GM19372 (cell line): ENCODE measurements around the gene KCNG2.
A peak's percentile ranks its signal among the peaks of the same experiment; 100 is the strongest.

ENCODE experiments used
- ATAC-seq: cut with Tn5 transposase; IDR thresholded peaks from one replicate; pipeline ENCODE4 v1.9.1; 2021; ENCODE audit warnings: mild to moderate bottlenecking, low read depth, moderate library complexity; ENCODE audit not compliant: unreplicated experiment

Gene KCNG2

GRCh38 chr18:79796531-79797405 is 970 bp upstream of the KCNG2 start:
- ATAC-seq = no peak

GRCh38 chr18:79798346-79798998 is 734 bp downstream of the KCNG2 start:
- no peak for ATAC-seq

GRCh38 chr18:79798999-79799370 is 1.2 kb downstream of the KCNG2 start:
- ATAC-seq = no peak

GRCh38 chr18:79799619-79800370 is 2.1 kb downstream of the KCNG2 start:
- ATAC-seq = no peak

DNA sequence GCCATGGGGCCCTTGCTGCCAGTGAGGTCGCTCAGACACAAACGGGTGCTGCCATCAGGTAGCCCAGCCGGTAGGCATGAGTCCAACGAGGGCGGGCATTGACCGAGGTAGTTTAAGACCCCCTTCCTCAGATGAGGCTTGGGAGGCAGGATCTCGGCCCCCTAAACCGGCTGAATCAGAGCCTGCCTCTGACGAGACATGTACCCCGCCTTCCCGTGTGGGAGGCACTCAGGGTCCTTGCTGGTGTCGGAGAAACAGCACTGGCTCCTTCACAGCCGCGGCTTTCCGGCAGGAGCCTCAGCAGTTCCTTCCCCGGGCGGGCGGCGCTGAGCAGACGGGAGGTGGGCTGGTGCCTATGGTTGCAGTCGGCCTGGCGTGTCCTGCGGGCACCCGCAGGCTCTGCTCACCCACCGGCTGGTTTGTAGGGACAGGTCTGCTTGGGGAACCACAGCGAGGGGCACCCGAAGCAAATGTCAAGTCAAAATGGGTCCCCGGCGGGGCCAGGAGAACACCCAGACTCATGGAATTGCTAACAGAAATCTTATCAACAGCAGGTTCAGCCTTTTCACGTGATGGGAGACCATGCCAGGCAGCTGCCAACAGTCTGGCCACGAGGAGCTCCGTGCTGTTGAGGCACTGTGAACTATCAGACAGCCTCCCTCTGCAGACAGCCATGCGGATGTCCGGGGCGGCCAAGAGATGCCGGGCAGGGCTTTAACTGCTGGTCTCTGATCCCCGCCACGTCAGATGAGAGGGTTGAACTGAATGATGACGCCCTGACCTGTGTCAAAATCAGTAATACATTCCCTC is 2.8 kb downstream of the KCNG2 start:
- no peak for ATAC-seq

GRCh38 chr18:79801217-79801616 is 3.5 kb downstream of the KCNG2 start:
- no peak for ATAC-seq

- no peak for ATAC-seq
Measured at GRCh38 chr18:79801641-79802040, 3.9 kb downstream of the KCNG2 start.

DNA sequence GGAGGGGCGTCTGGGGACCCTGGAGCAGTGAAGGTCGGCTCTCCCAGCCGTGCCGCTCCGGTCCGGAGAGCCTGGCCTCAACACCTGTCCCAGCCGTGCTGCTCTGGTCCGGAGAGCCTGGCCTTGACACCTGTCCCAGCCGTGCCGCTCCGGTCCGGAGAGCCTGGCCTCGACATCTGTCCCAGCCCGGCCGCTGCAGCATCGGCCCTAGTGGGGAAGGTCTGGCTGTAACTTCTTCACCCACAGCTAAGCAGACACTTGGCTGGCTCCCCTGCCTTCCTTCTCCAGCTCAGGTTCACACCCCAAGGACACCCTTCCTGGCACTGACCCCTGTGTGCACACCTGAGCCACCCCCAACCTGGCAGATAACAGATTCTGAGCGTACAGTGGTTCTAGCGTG is 4.6 kb downstream of the KCNG2 start:
- no peak for ATAC-seq

GRCh38 chr18:79803611-79804051 is 5.9 kb downstream of the KCNG2 start:
- ATAC-seq = no peak

- ATAC-seq = no peak
Measured at GRCh38 chr18:79804130-79804787, 6.5 kb downstream of the KCNG2 start.

DNA sequence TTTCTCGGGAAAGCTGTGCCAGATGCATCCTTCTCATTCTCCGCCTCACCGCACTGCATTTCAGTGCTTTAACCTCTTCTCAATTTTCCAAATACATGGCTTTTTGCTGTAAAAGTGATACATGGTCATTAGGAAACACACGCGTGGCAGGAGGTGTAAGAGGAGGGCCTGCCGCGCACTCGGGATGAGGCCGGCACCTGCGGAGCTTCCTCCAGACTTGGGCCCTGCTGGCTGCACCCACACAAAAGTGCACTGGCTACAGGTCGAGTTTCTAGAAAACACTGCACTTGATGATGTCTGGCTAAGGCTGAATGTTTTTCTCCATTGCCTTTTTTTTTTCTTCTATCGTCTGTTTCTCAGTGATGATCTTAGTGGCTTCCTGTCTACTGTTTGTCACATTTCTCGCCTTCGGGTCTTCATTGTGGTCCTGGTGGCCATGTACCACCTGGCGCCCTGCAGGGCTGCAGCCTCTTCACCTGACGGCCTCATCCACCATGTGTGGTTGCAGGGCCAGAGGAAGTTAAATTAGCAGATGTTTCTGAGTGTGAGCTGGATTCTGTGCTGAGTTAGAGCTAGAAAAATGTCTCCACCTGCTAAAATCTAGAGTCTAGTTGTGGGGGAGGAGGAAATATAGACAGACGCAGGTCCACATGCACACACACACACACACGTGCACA is 7.6 kb downstream of the KCNG2 start:
- no peak for ATAC-seq

- ATAC-seq = no peak
Measured at GRCh38 chr18:79805926-79806487, 8.3 kb downstream of the KCNG2 start.

GRCh38 chr18:79806976-79807841 is 9.5 kb downstream of the KCNG2 start:
- ATAC-seq = no peak

DNA sequence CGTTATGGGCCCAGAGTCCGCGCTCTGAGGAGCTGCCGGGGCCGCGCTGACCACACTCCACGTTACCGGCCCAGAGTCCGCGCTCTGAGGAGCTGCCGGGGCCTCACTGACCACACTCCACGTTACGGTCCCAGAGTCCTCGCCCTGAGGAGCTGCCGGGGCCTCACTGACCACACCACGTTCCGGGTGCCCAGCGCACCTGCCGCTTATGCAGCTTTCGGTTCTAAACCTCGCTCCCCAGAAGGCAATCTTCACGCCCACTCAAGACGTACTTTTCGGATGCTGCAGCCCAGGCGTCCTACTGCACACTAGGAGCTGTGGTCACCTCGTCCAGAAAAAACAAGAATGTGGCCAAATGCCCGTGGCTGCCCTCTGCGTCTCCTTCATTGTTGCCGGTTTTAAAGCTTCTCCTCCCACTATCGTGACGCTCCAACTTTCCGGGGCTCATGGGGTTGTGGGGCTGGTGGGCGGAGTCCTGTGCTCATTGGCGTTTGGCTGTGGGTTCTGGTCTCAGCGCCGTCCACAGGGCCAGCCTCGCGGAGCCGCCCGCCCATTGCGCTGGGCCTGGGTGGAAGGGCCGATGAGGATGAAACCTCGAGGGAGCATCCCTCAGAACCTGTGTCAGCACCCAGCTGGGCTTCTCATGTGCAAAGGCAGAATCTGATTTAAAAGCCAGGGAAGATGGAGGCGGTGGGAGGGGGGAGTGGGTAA is 11.9 kb downstream of the KCNG2 start:
- no peak for ATAC-seq

GRCh38 chr18:79812052-79812451 is 14.3 kb downstream of the KCNG2 start:
- peak; percentile 51 for ATAC-seq

GRCh38 chr18:79814373-79814772 is 16.6 kb downstream of the KCNG2 start:
- ATAC-seq = no peak

GRCh38 chr18:79815657-79816056 is 17.9 kb downstream of the KCNG2 start:
- no peak for ATAC-seq
